NCI-H2196 (cell line): ENCODE measurements around the gene TFIP11.

Source experiments
- DNase-seq: peaks from one replicate; lab custom pipeline; 2025; ENCODE audit not compliant: unreplicated experiment; lab: John Stamatoyannopoulos, UW

Gene TFIP11

DNA sequence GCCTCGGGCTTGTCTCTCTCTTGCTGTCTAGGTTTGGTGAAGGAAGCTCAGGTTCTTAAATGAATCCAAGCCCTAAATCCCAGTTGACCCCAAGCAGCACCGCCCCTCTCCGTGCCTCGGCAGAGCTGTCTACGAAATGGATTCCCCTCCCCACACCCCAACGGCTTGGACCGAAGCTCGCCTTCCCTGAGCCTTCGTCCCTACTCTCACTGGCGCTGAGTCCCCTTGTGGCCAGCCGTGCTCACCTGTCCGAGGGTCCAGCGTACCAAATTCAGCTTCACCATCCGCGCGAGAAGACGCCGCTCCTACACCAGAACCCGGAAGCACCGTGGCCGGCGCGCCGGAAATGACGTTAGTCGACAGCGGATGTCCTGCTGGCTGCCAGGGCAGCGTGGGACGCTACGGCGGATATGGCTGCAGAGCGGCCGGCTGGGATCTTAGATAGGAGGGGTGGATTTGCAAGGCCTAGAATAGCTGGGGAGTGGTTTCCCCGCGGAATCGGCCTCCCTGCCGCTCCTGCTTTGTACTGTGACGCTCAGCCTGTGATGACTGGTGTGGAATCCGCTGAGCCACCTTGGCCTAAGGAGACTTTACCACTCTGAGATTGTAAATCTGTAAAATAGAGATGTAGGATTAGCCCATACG is at the start of gene TFIP11:
Gene TFIP11, minus strand, starts transcription at position 325 of the 645 bp plus-strand sequence. CDS start 2,201 bp downstream, outside the sequence.
- DNase-seq = peak; percentile 85

DNA sequence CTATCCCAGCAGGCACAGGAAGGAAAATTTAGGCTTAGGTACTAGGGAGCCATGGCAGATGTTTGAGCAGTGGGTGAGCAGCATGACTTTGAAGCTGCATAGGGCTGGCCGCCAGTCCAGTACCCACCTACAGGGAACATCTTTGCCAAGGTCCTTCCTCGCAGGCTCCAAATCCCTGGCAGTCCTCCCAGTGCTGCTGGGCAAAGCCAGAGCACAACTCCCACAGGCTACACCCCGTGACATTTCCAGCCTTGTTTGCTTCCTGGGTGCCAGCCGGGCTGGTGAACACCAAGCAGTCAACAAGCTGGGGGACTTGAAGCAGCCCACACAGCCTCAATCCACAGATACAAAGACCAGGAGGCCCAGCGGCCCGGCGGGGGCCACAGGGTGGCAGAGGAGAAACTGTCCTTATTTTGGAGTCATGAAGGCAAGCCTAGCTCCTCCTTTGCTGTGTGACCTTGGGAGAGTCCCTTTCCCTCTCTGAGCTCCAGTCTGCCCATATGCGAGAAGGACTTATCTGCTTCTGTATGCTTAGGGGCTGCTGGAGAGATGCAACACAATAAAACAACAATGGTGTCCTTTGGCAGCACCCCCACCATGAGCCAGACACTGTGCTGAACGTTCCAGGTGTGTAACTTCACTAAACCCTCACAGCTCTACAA is 49.6 kb upstream of the TFIP11 start:
- DNase-seq = no peak

GRCh38 chr22:26559961-26560575 is 47.8 kb upstream of the TFIP11 start:
- DNase-seq = no peak

- DNase-seq = no peak
These were observed 46.1 kb upstream of the TFIP11 start for GRCh38 chr22:26558248-26558895.

DNA sequence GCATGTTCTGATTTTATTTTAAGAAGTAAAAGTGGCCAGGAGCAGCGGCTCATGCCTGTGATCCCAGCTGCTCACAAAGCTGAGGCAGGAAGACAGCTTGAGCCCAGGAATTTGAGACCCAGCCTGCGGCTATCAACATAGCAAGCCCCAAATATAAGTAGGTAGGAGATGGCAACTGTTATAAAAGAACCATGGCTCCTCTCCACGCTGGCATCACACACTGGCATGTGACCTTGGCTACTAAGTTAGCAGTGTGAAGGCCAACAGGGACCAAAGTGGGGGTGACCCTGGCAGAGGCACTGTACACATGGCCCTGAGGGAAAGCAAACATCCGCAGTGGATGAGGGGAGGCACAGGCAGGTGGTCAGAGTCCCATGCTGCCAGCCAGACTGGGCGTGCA is 44.6 kb upstream of the TFIP11 start:
- no peak for DNase-seq

DNA sequence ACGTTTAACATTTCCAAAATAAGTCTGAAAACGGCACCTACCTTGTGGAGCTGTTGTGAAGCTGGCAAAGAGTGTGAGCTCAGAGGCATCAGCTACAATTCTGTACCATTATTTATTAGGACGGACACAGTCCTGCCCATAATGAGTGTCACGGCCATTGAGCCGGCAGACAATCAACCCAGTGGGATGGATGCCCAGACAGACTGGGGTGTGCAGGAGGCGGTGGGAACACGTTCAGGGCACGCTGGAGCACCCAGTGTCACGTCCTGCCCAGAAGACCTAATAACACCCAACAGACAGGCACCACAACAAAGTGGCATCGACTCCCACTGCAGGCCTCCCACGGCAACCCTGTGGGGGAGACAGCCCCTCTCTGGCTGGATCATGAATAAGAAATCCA is 43.2 kb upstream of the TFIP11 start:
- DNase-seq = no peak

- DNase-seq = no peak
These were observed 42.7 kb upstream of the TFIP11 start for GRCh38 chr22:26554956-26555355.

DNA sequence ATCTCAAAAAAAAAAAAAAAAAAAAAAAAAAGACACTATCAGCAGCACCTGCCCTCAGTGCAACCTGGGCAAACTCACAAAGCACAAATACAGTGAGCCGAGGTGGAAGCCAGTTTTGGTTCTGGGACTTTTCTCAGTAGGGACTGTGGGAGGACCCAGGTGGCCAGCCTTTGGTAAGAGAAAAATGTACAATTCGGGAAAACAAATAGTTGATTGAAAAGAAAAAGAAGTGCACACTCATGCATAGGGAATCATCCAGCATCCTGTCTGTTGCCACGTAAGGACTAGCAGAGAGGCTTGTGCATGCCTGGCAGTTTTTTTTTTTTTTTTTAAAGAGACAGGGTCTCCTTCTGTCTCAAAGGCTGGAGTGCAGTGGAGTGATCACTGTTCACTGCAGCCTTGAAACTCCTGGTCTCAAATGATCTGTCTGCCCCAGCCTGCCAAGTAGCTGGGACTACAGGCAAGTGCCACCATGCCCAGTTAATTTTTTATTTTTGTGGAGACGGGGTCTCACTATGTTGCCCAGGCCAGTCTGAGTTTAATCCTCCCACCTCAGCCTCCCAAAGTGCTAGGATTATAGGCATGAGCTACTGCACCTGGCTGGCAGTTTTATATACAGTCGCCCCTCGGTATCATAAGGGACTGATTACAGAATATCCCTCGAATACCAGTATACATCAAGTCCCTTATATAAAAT is 40.9 kb upstream of the TFIP11 start:
- DNase-seq = no peak

DNA sequence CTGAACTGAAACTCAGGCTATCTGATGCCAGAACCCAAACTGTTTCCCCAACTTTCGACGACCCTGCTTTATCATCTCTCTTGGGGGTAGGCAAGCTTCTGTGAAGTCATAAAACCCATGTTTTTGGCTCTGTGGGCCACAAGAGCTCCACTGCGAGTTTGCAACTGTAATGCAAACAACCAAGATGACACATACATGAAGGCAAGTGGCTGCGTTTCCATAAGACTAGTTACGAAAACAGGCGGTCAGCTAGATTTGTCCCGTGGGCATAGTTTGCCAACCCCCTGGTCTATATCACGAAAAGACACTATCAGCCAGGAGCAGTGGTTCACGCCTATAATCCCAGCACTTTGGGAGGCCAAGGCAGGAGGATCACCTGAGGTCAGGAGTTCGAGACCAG is 40.2 kb upstream of the TFIP11 start:
- no peak for DNase-seq

GRCh38 chr22:26551568-26551967 is 39.3 kb upstream of the TFIP11 start:
- no peak for DNase-seq

- DNase-seq = no peak
These were observed 38.3 kb upstream of the TFIP11 start for GRCh38 chr22:26550498-26551033.

GRCh38 chr22:26549902-26550497 is 37.7 kb upstream of the TFIP11 start:
- no peak for DNase-seq

GRCh38 chr22:26548984-26549383 is 36.7 kb upstream of the TFIP11 start:
- no peak for DNase-seq

GRCh38 chr22:26548303-26548702 is 36.0 kb upstream of the TFIP11 start:
- no peak for DNase-seq

DNA sequence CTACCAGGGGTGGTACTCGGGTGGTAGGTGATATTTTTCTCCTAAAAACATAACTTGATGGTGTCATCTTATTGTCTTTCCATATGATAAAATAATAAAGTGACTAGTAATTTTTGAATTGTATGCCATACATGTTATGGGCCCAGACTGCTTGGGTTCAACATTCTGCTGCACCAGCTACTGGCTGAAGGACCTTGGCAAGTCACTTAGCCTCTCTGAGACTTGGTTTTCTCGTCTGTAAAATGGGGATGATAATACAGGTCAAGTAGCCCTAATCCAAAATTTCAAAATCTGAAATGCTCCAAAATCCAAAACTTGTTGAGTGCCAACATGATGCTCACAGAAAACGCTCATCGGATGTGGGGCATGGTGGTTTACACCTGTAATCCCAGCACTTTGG is 35.6 kb upstream of the TFIP11 start:
- no peak for DNase-seq

- DNase-seq = no peak
These were observed 35.2 kb upstream of the TFIP11 start for GRCh38 chr22:26547426-26547825.

GRCh38 chr22:26546282-26546681 is 34.0 kb upstream of the TFIP11 start:
- DNase-seq = no peak

DNA sequence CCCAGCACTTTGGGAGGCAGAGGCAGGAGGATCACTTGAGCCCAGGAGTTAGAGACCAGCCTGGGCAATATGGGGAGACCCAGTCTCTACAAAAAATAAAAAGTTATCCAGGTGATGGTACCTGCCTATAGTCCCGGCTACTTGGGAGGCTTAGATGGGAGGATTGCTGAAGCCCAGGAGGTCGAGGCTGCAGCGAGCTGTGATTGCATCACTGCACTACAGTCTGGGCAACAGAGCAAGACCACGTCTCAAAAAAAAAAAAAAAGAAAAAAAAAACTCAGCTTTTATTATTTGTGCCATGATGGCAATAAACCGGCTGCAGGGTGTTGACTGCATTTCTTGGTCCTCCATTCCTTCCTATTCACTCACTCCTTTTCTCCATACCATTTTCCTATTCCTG is 33.6 kb upstream of the TFIP11 start:
- DNase-seq = no peak

DNA sequence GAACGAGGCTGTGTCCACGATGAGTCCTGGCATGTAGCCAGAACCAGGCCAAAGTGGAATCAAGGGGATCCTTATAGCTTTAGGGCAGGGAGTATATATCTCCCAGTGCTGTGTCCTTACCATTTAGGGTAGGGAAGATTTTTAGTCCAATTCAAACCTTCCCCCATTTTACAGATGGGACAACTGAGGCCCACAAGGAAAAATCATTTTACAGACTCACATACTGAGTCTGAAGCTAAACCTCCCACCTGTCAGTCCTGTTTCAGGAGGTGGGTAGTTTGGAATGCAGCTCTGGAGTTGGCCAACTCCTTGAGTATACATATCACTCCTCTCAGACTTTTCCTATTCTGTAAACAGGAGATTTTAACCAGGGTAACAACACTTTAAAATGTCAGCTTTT is 33.1 kb upstream of the TFIP11 start:
- DNase-seq = no peak

DNA sequence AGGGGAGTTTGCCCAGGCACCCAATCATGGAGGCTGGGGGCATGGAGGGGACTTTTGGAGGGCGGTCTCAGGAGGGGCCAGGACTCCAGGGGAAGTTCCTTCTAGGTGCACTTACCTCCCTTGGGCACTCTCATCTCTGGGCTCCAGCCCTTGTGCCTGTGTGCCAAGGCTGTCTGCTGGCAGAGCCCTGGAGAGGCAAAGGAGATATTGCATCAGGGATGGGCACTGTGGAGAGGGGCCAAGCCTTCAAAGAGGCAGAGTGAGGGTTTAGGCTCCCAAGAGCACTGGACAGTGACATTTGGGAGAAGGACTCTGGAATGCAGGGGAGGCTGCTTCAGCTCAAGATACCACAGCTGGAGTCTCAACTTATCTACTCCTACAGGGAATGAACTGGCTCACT is 32.2 kb upstream of the TFIP11 start:
- DNase-seq = no peak

DNA sequence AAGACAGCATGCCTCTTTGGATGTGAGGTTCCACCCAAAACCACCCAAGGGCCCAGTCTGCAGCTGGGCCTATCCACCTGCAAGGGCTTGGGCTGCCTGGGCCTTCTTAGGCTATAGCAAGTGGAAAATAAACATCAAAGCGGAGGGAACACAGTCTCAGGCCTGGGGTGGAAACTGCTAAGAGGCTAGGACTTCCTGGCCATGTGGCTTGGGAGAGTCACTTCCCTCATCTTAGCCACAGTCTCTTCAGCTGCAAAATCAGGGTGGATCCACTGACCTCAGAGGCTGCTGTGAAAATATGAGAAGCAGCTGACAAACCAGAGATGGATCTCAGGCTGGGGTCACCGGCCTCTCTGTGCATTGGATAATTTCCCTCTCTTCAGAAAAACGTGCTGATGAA is 30.6 kb upstream of the TFIP11 start:
- no peak for DNase-seq
